ENCODE measurements around the gene RNASE4.
"Not testable (repeated sequence)": the region's sequence is repeated elsewhere in the genome, so short reads cannot be mapped to it uniquely, and the experiment has no call there.

RNASE4 gene

GRCh38 chr14:20734430-20734806, 50.1 kb downstream of the RNASE4 start:
- Histone ChIP-seq H2BK120ac (ENCODE audit: insufficient read depth, low read length, poor library complexity) (no peak overlapping the region), H3K79me1 (ENCODE audit: low read length) (no peaks in the 10 kb centered on the region), H3K36me3 (ENCODE audit: control insufficient read depth in 1 of 2, insufficient read depth in 2 of 2, low read length in 2 of 2) (no peaks in the 10 kb centered on the region), H3K4me3 (ENCODE audit: low read depth, low read length) (no peak overlapping the region), H2AK5ac (ENCODE audit: low read length) (no peak overlapping the region), H3K9me3 (ENCODE audit: insufficient read depth, low read depth, low read length) (no peaks in the 10 kb centered on the region), H3K9ac (ENCODE audit: low read length) (no peak overlapping the region), H4K12ac (ENCODE audit: low read depth, low read length) (no peak overlapping the region), H4K8ac (ENCODE audit: low read depth, low read length) (no peak overlapping the region), H2AFZ (ENCODE audit: insufficient read depth, low read length, poor library complexity) (no peak overlapping the region), H3K27me3 (ENCODE audit: insufficient read depth, low read length) (no peaks in the 10 kb centered on the region), H4K91ac (ENCODE audit: low read depth, low read length) (no peak overlapping the region), H3K4ac (ENCODE audit: low read depth, low read length) (no peak overlapping the region), H3K23ac (ENCODE audit: low read length) (no peak overlapping the region), H2BK5ac (ENCODE audit: low read depth, low read length, poor library complexity) (no peak overlapping the region), H3K27ac (ENCODE audit: low read depth, low read length) (no peak overlapping the region), H3K4me1 (ENCODE audit: control insufficient read depth in 1 of 2, insufficient read depth in 2 of 2, low read length in 2 of 2) (no peaks in the 10 kb centered on the region), H3K14ac (ENCODE audit: low read length) (no peak overlapping the region), H2BK12ac (ENCODE audit: low read length) (no peak overlapping the region), H3K79me2 (ENCODE audit: control insufficient read depth, insufficient read depth, low read length, poor library complexity) (no peaks in the 10 kb centered on the region), H3K18ac (ENCODE audit: low read length) (no peak overlapping the region), H3K4me2 (ENCODE audit: low read length) (no peak overlapping the region)
- no CpG with 5 or more reads among the region's 4 CpGs for WGBS (ENCODE audit: extremely low coverage, insufficient coverage, insufficient read length)
- DNase-seq: no peak

GRCh38 chr14:20738292-20738691, 53.9 kb downstream of the RNASE4 start:
- H3K36me3 ChIP-seq (ENCODE audit: control insufficient read depth in 1 of 2, insufficient read depth in 2 of 2, low read length in 2 of 2); H3K23ac ChIP-seq (ENCODE audit: low read length); H3K9ac ChIP-seq (ENCODE audit: low read length); H3K4me1 ChIP-seq (ENCODE audit: control insufficient read depth in 1 of 2, insufficient read depth in 2 of 2, low read length in 2 of 2); H3K79me1 ChIP-seq (ENCODE audit: low read length); H3K18ac ChIP-seq (ENCODE audit: low read length); H2AK5ac ChIP-seq (ENCODE audit: low read length); H3K14ac ChIP-seq (ENCODE audit: low read length); H3K27me3 ChIP-seq (ENCODE audit: insufficient read depth, low read length); H2BK120ac ChIP-seq (ENCODE audit: insufficient read depth, low read length, poor library complexity); H2AFZ ChIP-seq (ENCODE audit: insufficient read depth, low read length, poor library complexity); H3K9me3 ChIP-seq (ENCODE audit: insufficient read depth, low read depth, low read length); H4K91ac ChIP-seq (ENCODE audit: low read depth, low read length); H3K27ac ChIP-seq (ENCODE audit: low read depth, low read length); H2BK12ac ChIP-seq (ENCODE audit: low read length); H4K8ac ChIP-seq (ENCODE audit: low read depth, low read length); DNase-seq; H2BK5ac ChIP-seq (ENCODE audit: low read depth, low read length, poor library complexity); H4K12ac ChIP-seq (ENCODE audit: low read depth, low read length); H3K4ac ChIP-seq (ENCODE audit: low read depth, low read length); H3K79me2 ChIP-seq (ENCODE audit: control insufficient read depth, insufficient read depth, low read length, poor library complexity); H3K4me2 ChIP-seq (ENCODE audit: low read length); H3K4me3 ChIP-seq (ENCODE audit: low read depth, low read length): not testable (repeated sequence)
- WGBS (ENCODE audit: extremely low coverage, insufficient coverage, insufficient read length): no CpG with 5 or more reads among the region's 7 CpGs

DNA sequence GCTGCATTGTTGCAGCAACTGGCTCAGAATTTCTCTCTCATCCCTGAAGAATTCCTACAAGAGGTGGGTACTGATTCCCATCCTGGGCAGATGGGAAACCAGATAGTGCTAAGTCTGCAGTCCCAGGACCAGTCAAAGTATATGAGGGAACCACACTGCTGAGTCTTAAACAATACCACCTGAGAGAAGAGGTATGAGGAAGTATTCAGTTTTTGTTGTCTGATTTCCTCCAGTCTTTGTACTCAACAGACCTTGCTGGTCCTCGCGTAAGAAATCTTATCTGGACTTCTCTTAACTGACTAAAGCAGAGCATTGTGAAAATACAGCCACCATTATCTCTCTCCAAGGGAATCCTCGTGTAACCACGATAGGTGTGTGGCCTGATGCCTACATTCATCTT, 57.8 kb downstream of the RNASE4 start:
- Histone ChIP-seq H2BK12ac (ENCODE audit: low read length) (no peak overlapping the region), H3K4me1 (ENCODE audit: control insufficient read depth in 1 of 2, insufficient read depth in 2 of 2, low read length in 2 of 2) (peaks cover 0 to 2% of the 10 kb centered on the region in 2 experiments), H4K12ac (ENCODE audit: low read depth, low read length) (no peak overlapping the region), H4K91ac (ENCODE audit: low read depth, low read length) (no peak overlapping the region), H3K27ac (ENCODE audit: low read depth, low read length) (no peak overlapping the region), H3K18ac (ENCODE audit: low read length) (no peak overlapping the region), H3K36me3 (ENCODE audit: control insufficient read depth in 1 of 2, insufficient read depth in 2 of 2, low read length in 2 of 2) (no peaks in the 10 kb centered on the region), H3K79me1 (ENCODE audit: low read length) (no peaks in the 10 kb centered on the region), H3K23ac (ENCODE audit: low read length) (no peak overlapping the region), H3K4me2 (ENCODE audit: low read length) (no peak overlapping the region), H2BK5ac (ENCODE audit: low read depth, low read length, poor library complexity) (no peak overlapping the region), H3K4ac (ENCODE audit: low read depth, low read length) (no peak overlapping the region), H2AK5ac (ENCODE audit: low read length) (no peak overlapping the region), H4K8ac (ENCODE audit: low read depth, low read length) (no peak overlapping the region), H3K14ac (ENCODE audit: low read length) (no peak overlapping the region), H3K79me2 (ENCODE audit: control insufficient read depth, insufficient read depth, low read length, poor library complexity) (no peaks in the 10 kb centered on the region), H3K9ac (ENCODE audit: low read length) (no peak overlapping the region), H3K27me3 (ENCODE audit: insufficient read depth, low read length) (no peaks in the 10 kb centered on the region), H3K4me3 (ENCODE audit: low read depth, low read length) (no peak overlapping the region), H3K9me3 (ENCODE audit: insufficient read depth, low read depth, low read length) (no peaks in the 10 kb centered on the region), H2BK120ac (ENCODE audit: insufficient read depth, low read length, poor library complexity) (no peak overlapping the region), H2AFZ (ENCODE audit: insufficient read depth, low read length, poor library complexity) (no peak overlapping the region)
- no CpG with 5 or more reads among the region's 4 CpGs for WGBS (ENCODE audit: extremely low coverage, insufficient coverage, insufficient read length)
- peak in 1 of 2 donors; percentile 49 for DNase-seq

DNA sequence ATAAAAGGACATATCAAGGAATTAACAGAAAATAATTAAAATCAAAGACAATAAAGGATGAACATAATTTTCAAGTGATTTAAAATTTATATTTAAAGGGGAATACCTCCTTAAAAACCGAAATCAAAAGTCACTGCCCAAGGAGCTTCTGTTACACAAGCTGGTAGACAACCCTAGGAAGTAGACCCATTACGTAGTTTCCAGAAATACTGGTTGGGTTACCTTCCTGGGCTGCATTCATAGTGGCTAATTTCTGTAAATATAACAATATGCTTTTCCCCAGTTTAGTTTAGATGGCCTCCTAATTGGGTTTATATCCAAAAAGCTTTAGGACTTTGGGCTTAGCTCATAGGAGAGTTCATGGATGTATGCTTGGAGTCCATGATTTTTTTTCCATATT, 59.2 kb downstream of the RNASE4 start:
- no peak overlapping the region for H3K4me2 ChIP-seq (ENCODE audit: low read length)
- no CpG with 5 or more reads among the region's 2 CpGs for WGBS (ENCODE audit: extremely low coverage, insufficient coverage, insufficient read length)
- H3K4ac ChIP-seq (ENCODE audit: low read depth, low read length): no peak overlapping the region
- no peak overlapping the region for H2BK120ac ChIP-seq (ENCODE audit: insufficient read depth, low read length, poor library complexity)
- H3K79me1 ChIP-seq (ENCODE audit: low read length): no peaks in the 10 kb centered on the region
- H3K9ac ChIP-seq (ENCODE audit: low read length): no peak overlapping the region
- no peak overlapping the region for H3K18ac ChIP-seq (ENCODE audit: low read length)
- H3K27ac ChIP-seq (ENCODE audit: low read depth, low read length): no peak overlapping the region
- no peak overlapping the region for H4K12ac ChIP-seq (ENCODE audit: low read depth, low read length)
- H3K36me3 ChIP-seq (ENCODE audit: control insufficient read depth in 1 of 2, insufficient read depth in 2 of 2, low read length in 2 of 2): no peaks in the 10 kb centered on the region
- H3K79me2 ChIP-seq (ENCODE audit: control insufficient read depth, insufficient read depth, low read length, poor library complexity): no peaks in the 10 kb centered on the region
- no peak overlapping the region for H2AK5ac ChIP-seq (ENCODE audit: low read length)
- no peaks in the 10 kb centered on the region for H3K27me3 ChIP-seq (ENCODE audit: insufficient read depth, low read length)
- no peak overlapping the region for H3K14ac ChIP-seq (ENCODE audit: low read length)
- no peak overlapping the region for H4K8ac ChIP-seq (ENCODE audit: low read depth, low read length)
- peaks cover 0 to 2% of the 10 kb centered on the region in 2 experiments for H3K4me1 ChIP-seq (ENCODE audit: control insufficient read depth in 1 of 2, insufficient read depth in 2 of 2, low read length in 2 of 2)
- DNase-seq: peak; percentile 36 to 88
- no peaks in the 10 kb centered on the region for H3K9me3 ChIP-seq (ENCODE audit: insufficient read depth, low read depth, low read length)
- H3K4me3 ChIP-seq (ENCODE audit: low read depth, low read length): no peak overlapping the region
- no peak overlapping the region for H4K91ac ChIP-seq (ENCODE audit: low read depth, low read length)
- no peak overlapping the region for H2AFZ ChIP-seq (ENCODE audit: insufficient read depth, low read length, poor library complexity)
- no peak overlapping the region for H2BK5ac ChIP-seq (ENCODE audit: low read depth, low read length, poor library complexity)
- no peak overlapping the region for H2BK12ac ChIP-seq (ENCODE audit: low read length)
- H3K23ac ChIP-seq (ENCODE audit: low read length): no peak overlapping the region

Data from trophoblast cell (in vitro differentiated cells and primary cell).